Measurements from ENCODE around the gene TMEM270. TPM values are rescaled to one million over a fixed set of nuclear protein-coding genes. Genes with fewer than 3 reads are reported as not detected.

Gene TMEM270
- total RNA-seq, 4 donors from 2014 or later = not detected

DNA sequence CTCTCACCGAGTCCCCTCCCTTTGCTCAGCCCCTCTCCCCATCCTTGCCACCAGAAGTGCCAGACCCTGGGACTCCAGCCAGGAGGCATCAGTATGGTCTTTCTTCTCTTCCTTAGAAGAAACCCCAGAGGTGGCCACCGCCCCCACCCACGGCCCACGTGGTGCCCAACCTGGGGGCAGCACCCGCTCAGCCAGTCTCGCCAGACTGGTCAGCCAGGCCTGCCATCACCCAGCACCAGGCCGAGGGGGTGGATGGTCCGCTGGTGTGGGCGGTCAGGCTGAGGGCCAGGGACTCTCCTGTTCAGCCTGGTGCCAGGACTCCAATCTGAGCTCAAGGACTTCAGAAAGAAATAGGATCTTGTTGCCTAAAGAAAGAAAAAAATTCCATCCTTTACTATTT lies 36.0 kb upstream of the TMEM270 start:
- Histone ChIP-seq H3K4me1 (peaks cover 0 to 13% (median 8%) of the 10 kb centered on the region in 3 donors), H3K4me3 (no peak overlapping the region), H3K9me3 (no peaks in the 10 kb centered on the region), H3K27me3 (peaks cover 6% of the 10 kb centered on the region), H3K27ac (no peak overlapping the region), H3K36me3 (no peaks in the 10 kb centered on the region)
- no peak for TF ChIP-seq POLR2AphosphoS5 (IDR thresholded peaks at IDR 0.05)
- no peak for TF ChIP-seq CTCF (IDR thresholded peaks at IDR 0.05)
- no peak for TF ChIP-seq POLR2A (IDR thresholded peaks at IDR 0.05)
- TF ChIP-seq EP300 (IDR thresholded peaks at IDR 0.05) = no peak
- WGBS, 2 donors (ENCODE audit: low coverage in 1 of 2) = 67% methylated on average over 1 of the region's 9 CpGs; no CpG with 5 or more reads in 1 of the 2 donors
- ATAC-seq = no peak

- TF ChIP-seq EP300 (IDR thresholded peaks at IDR 0.05) (no peak), POLR2A (IDR thresholded peaks at IDR 0.05) (no peak), POLR2AphosphoS5 (IDR thresholded peaks at IDR 0.05) (no peak), CTCF (IDR thresholded peaks at IDR 0.05) (no peak)
- WGBS, 2 donors (ENCODE audit: low coverage in 1 of 2) = 27 to 50% methylated on average over 2 to 5 of the region's 11 CpGs
- Histone ChIP-seq H3K27ac (peak overlapping the region in 1 of 4 donors; percentile 10), H3K9me3 (no peaks in the 10 kb centered on the region), H3K27me3 (peaks cover 32% of the 10 kb centered on the region), H3K36me3 (no peaks in the 10 kb centered on the region), H3K4me3 (no peak overlapping the region), H3K4me1 (peaks cover 0 to 22% (median 11%) of the 10 kb centered on the region in 3 donors)
- ATAC-seq = no peak
These were observed 33.3 kb upstream of the TMEM270 start for GRCh38 chr7:73827567-73828106.

- H3K27me3 ChIP-seq = peaks cover 38% of the 10 kb centered on the region
- ATAC-seq = peak; percentile 14
- H3K4me1 ChIP-seq = peaks cover 0 to 25% (median 11%) of the 10 kb centered on the region in 3 donors
- H3K4me3 ChIP-seq = no peak overlapping the region
- peak overlapping the region in 1 of 4 donors; percentile 10 for H3K27ac ChIP-seq
- no peaks in the 10 kb centered on the region for H3K9me3 ChIP-seq
- TF ChIP-seq CTCF (IDR thresholded peaks at IDR 0.05) = no peak
- TF ChIP-seq POLR2AphosphoS5 (IDR thresholded peaks at IDR 0.05) = no peak
- TF ChIP-seq POLR2A (IDR thresholded peaks at IDR 0.05) = no peak
- no peaks in the 10 kb centered on the region for H3K36me3 ChIP-seq
- 88% methylated on average over 10 of the region's 14 CpGs; no CpG with 5 or more reads in 1 of the 2 donors for WGBS, 2 donors (ENCODE audit: low coverage in 1 of 2)
These were observed 32.7 kb upstream of the TMEM270 start for GRCh38 chr7:73828107-73828803.

DNA sequence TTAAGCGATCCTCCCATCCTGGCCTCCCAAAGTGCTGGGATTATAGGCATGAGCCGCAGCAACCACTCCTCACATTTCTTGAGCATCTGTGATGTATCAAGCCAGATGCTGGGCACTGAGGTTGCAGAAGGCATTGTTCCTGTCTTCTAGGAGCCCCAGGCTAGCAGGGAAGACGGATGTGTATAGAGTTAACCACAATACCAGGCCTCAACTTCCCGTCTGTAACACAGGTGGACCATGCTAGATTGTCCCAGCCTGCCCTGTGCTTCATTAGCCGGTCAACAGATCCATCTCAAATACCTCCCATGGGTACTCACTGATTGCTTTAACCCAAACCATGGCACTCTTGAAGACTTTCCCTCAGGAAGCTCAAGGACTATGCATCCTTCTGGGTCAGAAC lies 32.0 kb upstream of the TMEM270 start:
- ATAC-seq = no peak
- WGBS, 2 donors (ENCODE audit: low coverage in 1 of 2) = 82% methylated on average over 2 of the region's 5 CpGs; no CpG with 5 or more reads in 1 of the 2 donors
- H3K4me1 ChIP-seq = peaks cover 0 to 28% (median 11%) of the 10 kb centered on the region in 3 donors
- H3K27me3 ChIP-seq = peaks cover 43% of the 10 kb centered on the region
- H3K36me3 ChIP-seq = no peaks in the 10 kb centered on the region
- H3K9me3 ChIP-seq = no peaks in the 10 kb centered on the region
- TF ChIP-seq CTCF (IDR thresholded peaks at IDR 0.05) (no peak), EP300 (IDR thresholded peaks at IDR 0.05) (no peak), POLR2AphosphoS5 (IDR thresholded peaks at IDR 0.05) (no peak), POLR2A (IDR thresholded peaks at IDR 0.05) (no peak)
- H3K4me3 ChIP-seq = no peak overlapping the region
- no peak overlapping the region for H3K27ac ChIP-seq

DNA sequence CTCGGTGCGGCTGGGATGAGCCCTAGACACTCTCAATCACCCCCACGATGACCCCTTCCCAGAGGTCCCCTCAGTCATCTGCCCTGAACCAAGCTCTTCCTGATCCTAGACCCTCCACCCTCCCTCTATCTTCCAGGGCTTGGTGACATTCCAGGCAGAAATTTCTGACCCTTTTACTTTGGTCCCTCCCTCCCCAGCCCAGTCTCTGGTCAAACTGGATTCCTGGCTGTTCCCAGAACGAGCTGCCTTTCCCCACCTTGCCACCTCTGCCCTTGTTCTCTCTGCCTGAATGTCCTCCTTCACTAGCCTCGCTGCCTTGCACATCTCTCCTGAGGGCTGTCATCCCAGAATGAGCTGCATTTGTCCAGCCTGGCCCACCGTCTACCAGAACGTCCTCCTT lies 31.5 kb upstream of the TMEM270 start:
- Histone ChIP-seq H3K27ac (no peak overlapping the region), H3K36me3 (no peaks in the 10 kb centered on the region), H3K4me1 (peaks cover 0 to 28% (median 11%) of the 10 kb centered on the region in 3 donors), H3K4me3 (no peak overlapping the region), H3K27me3 (peaks cover 47% of the 10 kb centered on the region), H3K9me3 (no peaks in the 10 kb centered on the region)
- TF ChIP-seq POLR2A (IDR thresholded peaks at IDR 0.05) (no peak), EP300 (IDR thresholded peaks at IDR 0.05) (no peak), POLR2AphosphoS5 (IDR thresholded peaks at IDR 0.05) (no peak), CTCF (IDR thresholded peaks at IDR 0.05) (no peak)
- WGBS, 2 donors (ENCODE audit: low coverage in 1 of 2) = 24 to 50% methylated on average over 5 to 6 of the region's 7 CpGs
- ATAC-seq = no peak

All from gastroesophageal sphincter (tissue), 4 donors.